WTC11 (cell line): ENCODE results near the gene BTBD10. TPM values are rescaled to one million over a fixed set of nuclear protein-coding genes. Genes with fewer than 3 reads are reported as not detected.

Experiments
- ATAC-seq: fragments of 200-7000 bp; cut with Tn5 transposase; 2 replicates; pipeline ENCODE4 v1.10.0; 2021; ENCODE audit warnings: mild to moderate bottlenecking, moderate library complexity
- CTCF ChIA-PET: fragments of 300-600 bp; sonication (Branson Sonifier 250); formaldehyde crosslinking; loops from one replicate; lab custom pipeline; 2021; ENCODE audit warnings: antibody characterized with exemption; lab: Charles Lee
- POLR2A ChIA-PET: fragments of 350-600 bp; sonication (Branson Sonifier 250); formaldehyde crosslinking; loops from one replicate; lab custom pipeline; 2021; ENCODE audit warnings: antibody characterized with exemption; lab: Charles Lee
- DNase-seq: peaks from one replicate; pipeline ENCODE4 v3.0.0; 2021; ENCODE audit warnings: low spot score
- H3K27ac Mint-ChIP-seq: 2 replicates; pipeline ENCODE4 v1.8.0; 2021; ENCODE audit warnings: mixed read lengths
- H3K27me3 Mint-ChIP-seq: 2 replicates; pipeline ENCODE4 v1.8.0; 2021; ENCODE audit warnings: low read depth, mild to moderate bottlenecking, moderate library complexity, mixed read lengths
- H3K36me3 Mint-ChIP-seq: 2 replicates; pipeline ENCODE4 v1.8.0; 2021; ENCODE audit warnings: mixed read lengths
- H3K4me1 Mint-ChIP-seq: 2 replicates; pipeline ENCODE4 v1.8.0; 2022; ENCODE audit warnings: mixed read lengths
- H3K4me3 Mint-ChIP-seq: 2 replicates; pipeline ENCODE4 v1.8.0; 2021; ENCODE audit warnings: mild to moderate bottlenecking, moderate library complexity, mixed read lengths
- H3K9me3 Mint-ChIP-seq: 2 replicates; pipeline ENCODE4 v1.8.0; 2021; ENCODE audit warnings: mixed read lengths
- CBFB ChIP-seq: sonication (generic); formaldehyde crosslinking; IDR thresholded peaks from 2 replicates; pipeline ENCODE4 v1.8.1; 2022; ENCODE audit warnings: mild to moderate bottlenecking, low read depth, missing genetic modification reagents
- ELF4 ChIP-seq: sonication (generic); formaldehyde crosslinking; IDR thresholded peaks from 2 replicates; pipeline ENCODE4 v1.8.1; 2022; ENCODE audit warnings: low read depth, mild to moderate bottlenecking, moderate library complexity, missing genetic modification reagents
- ESRRA ChIP-seq: sonication (generic); formaldehyde crosslinking; IDR thresholded peaks from 2 replicates; pipeline ENCODE4 v1.8.1; 2022; ENCODE audit warnings: mild to moderate bottlenecking, missing genetic modification reagents, borderline replicate concordance
- ETV6 ChIP-seq: sonication (generic); formaldehyde crosslinking; IDR thresholded peaks from 2 replicates; pipeline ENCODE4 v1.8.1; 2022; ENCODE audit warnings: mild to moderate bottlenecking, missing genetic modification reagents
- FOXP1 ChIP-seq: sonication (generic); formaldehyde crosslinking; IDR thresholded peaks from 2 replicates; pipeline ENCODE4 v1.8.0; 2022; ENCODE audit warnings: missing genetic modification reagents, mild to moderate bottlenecking, moderate library complexity, borderline replicate concordance
- IRF2 ChIP-seq: sonication (generic); formaldehyde crosslinking; IDR thresholded peaks from 2 replicates; pipeline ENCODE4 v1.8.0; 2022; ENCODE audit warnings: low read depth, missing genetic modification reagents, borderline replicate concordance
- KAT7 ChIP-seq: sonication (generic); formaldehyde crosslinking; IDR thresholded peaks from 2 replicates; pipeline ENCODE4 v1.8.1; 2023; ENCODE audit warnings: missing genetic modification reagents, mild to moderate bottlenecking, borderline replicate concordance
- NFE2L1 ChIP-seq: sonication (generic); formaldehyde crosslinking; IDR thresholded peaks from 2 replicates; pipeline ENCODE4 v1.8.1; 2023; ENCODE audit warnings: missing genetic modification reagents
- RORB ChIP-seq: fragments of 250-450 bp; sonication (Bioruptor Pico); IDR thresholded peaks from 2 replicates; pipeline ENCODE4 v1.9.0; 2021; ENCODE audit warnings: mild to moderate bottlenecking
- SMAD4 ChIP-seq: sonication (generic); formaldehyde crosslinking; IDR thresholded peaks from 2 replicates; pipeline ENCODE4 v1.8.0; 2022; ENCODE audit warnings: mild to moderate bottlenecking, missing genetic modification reagents
- SOX15 ChIP-seq: fragments of 250-450 bp; sonication (Bioruptor Pico); IDR thresholded peaks from 2 replicates; pipeline ENCODE4 v1.9.0; 2021; ENCODE audit warnings: mild to moderate bottlenecking
- TEAD1 ChIP-seq: sonication (generic); formaldehyde crosslinking; IDR thresholded peaks from 2 replicates; pipeline ENCODE4 v1.8.0; 2022; ENCODE audit warnings: mild to moderate bottlenecking, missing genetic modification reagents
- TP53 ChIP-seq: sonication (generic); formaldehyde crosslinking; IDR thresholded peaks from 2 replicates; pipeline ENCODE4 v1.8.1; 2023; ENCODE audit warnings: mild to moderate bottlenecking, missing genetic modification reagents
- ZNF121 ChIP-seq: sonication (generic); formaldehyde crosslinking; IDR thresholded peaks from 2 replicates; pipeline ENCODE4 v1.8.0; 2023; ENCODE audit warnings: missing genetic modification reagents
- ZNF138 ChIP-seq: sonication (generic); formaldehyde crosslinking; conservative IDR thresholded peaks from 2 replicates; pipeline ENCODE4 v1.8.1; 2022; ENCODE audit warnings: mild to moderate bottlenecking, moderate library complexity, missing genetic modification reagents
- ZNF416 ChIP-seq: fragments of 250-450 bp; sonication (Bioruptor Pico); IDR thresholded peaks from 2 replicates; pipeline ENCODE4 v1.9.0; 2021; ENCODE audit warnings: mild to moderate bottlenecking, inconsistent platforms
- total RNA-seq: library from RNA; stranded (reverse); gene quantifications from 3 replicates; pipeline ENCODE4 v1.2.3, GENCODE V29; 2021
- TF ChIP-seq, protein P1 (sequence below): fragments of 200-600 bp; IDR thresholded peaks from 2 replicates; pipeline ENCODE4 v1.8.0; 2022; ENCODE audit warnings: antibody characterized with exemption
- TF ChIP-seq, protein P2 (sequence below): sonication (generic); formaldehyde crosslinking; IDR thresholded peaks from 2 replicates; pipeline ENCODE4 v1.8.0; 2022; ENCODE audit warnings: mild to moderate bottlenecking, missing genetic modification reagents
- TF ChIP-seq, protein P3 (sequence below): sonication (generic); formaldehyde crosslinking; IDR thresholded peaks from 2 replicates; pipeline ENCODE4 v1.8.1; 2022; ENCODE audit warnings: low read depth, missing genetic modification reagents, borderline replicate concordance
- TF ChIP-seq, protein P4 (sequence below): fragments of 250-450 bp; sonication (Bioruptor Pico); IDR thresholded peaks from 2 replicates; pipeline ENCODE4 v1.9.0; 2021; ENCODE audit warnings: mild to moderate bottlenecking
- TF ChIP-seq, protein P5 (sequence below): sonication (generic); formaldehyde crosslinking; IDR thresholded peaks from 2 replicates; pipeline ENCODE4 v1.8.1; 2022; ENCODE audit warnings: low read depth, mild to moderate bottlenecking, moderate library complexity, missing genetic modification reagents, borderline replicate concordance
- TF ChIP-seq, protein P6 (sequence below): sonication (generic); formaldehyde crosslinking; IDR thresholded peaks from 2 replicates; pipeline ENCODE4 v1.8.1; 2023; ENCODE audit warnings: mild to moderate bottlenecking, missing genetic modification reagents, moderate library complexity
- TF ChIP-seq, protein P7 (sequence below): fragments of 250-450 bp; sonication (Bioruptor Pico); IDR thresholded peaks from 2 replicates; pipeline ENCODE4 v1.8.0; 2021; ENCODE audit warnings: mild to moderate bottlenecking
- TF ChIP-seq, protein P8 (sequence below): sonication (generic); formaldehyde crosslinking; IDR thresholded peaks from 2 replicates; pipeline ENCODE4 v1.8.1; 2023; ENCODE audit warnings: mild to moderate bottlenecking, missing genetic modification reagents

BTBD10 gene
- total RNA-seq, 1 experiment from 2014 or later: 19.4 TPM

DNA sequence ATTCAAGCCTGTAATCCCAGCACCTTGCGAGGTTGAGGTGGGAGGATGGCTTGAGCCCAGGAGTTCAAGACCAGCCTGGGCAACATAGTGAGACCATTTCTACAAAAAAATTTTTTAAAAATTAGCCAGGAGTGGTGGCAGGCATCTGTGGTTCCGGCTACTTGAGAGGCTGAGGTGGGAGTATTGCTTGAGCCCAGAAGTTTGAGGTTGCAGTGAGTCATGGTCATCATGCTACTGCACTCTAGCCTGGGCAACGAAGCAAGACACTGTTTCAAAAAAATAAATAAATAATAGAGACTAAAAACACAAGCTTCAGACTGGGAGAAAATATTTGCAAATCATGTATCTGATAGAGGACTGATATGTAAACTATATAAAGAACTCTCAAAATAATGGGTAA is 33.2 kb downstream of the BTBD10 start:
- DNase-seq (no peak), ATAC-seq (no peak)
- Mint-ChIP-seq H3K4me1 (peaks cover 15% of the 10 kb centered on the region), H3K27ac (no peak overlapping the region), H3K9me3 (peaks cover 45% of the 10 kb centered on the region), H3K27me3 (no peaks in the 10 kb centered on the region), H3K4me3 (no peak overlapping the region), H3K36me3 (peaks cover 32% of the 10 kb centered on the region)
- POLR2A ChIA-PET: no interaction called here
- CTCF ChIA-PET: no interaction called here
- no peak for TF ChIP-seq ZNF416
- TF ChIP-seq, protein P1, sequence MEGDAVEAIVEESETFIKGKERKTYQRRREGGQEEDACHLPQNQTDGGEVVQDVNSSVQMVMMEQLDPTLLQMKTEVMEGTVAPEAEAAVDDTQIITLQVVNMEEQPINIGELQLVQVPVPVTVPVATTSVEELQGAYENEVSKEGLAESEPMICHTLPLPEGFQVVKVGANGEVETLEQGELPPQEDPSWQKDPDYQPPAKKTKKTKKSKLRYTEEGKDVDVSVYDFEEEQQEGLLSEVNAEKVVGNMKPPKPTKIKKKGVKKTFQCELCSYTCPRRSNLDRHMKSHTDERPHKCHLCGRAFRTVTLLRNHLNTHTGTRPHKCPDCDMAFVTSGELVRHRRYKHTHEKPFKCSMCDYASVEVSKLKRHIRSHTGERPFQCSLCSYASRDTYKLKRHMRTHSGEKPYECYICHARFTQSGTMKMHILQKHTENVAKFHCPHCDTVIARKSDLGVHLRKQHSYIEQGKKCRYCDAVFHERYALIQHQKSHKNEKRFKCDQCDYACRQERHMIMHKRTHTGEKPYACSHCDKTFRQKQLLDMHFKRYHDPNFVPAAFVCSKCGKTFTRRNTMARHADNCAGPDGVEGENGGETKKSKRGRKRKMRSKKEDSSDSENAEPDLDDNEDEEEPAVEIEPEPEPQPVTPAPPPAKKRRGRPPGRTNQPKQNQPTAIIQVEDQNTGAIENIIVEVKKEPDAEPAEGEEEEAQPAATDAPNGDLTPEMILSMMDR: no peak
- no peak for TF ChIP-seq FOXP1 (CRISPR knock-in tag)
- TF ChIP-seq, protein P2, sequence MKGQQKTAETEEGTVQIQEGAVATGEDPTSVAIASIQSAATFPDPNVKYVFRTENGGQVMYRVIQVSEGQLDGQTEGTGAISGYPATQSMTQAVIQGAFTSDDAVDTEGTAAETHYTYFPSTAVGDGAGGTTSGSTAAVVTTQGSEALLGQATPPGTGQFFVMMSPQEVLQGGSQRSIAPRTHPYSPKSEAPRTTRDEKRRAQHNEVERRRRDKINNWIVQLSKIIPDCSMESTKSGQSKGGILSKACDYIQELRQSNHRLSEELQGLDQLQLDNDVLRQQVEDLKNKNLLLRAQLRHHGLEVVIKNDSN (CRISPR knock-in tag): no peak
- TF ChIP-seq KAT7 (CRISPR knock-in tag): no peak
- no peak for TF ChIP-seq TEAD1 (CRISPR knock-in tag)
- no peak for TF ChIP-seq CBFB (CRISPR knock-in tag)
- TF ChIP-seq SMAD4 (CRISPR knock-in tag): no peak

DNA sequence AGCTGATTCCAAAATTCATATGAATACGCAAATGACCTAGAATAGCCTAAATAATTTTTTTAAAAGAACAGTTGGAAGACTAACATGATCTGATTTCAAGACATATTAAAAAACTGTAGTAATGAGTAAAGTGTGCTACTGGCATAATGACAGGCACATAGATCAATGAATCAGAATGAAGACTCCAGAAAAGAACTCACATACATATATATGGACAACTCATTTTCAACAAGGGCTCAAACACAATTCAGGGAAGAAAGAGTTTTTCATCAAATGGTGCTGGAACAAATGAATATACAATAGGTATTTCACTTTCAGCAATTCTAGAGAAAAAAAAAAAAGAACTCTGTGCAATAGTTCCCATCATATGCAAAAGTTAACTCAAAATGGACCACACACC is 33.7 kb downstream of the BTBD10 start:
- no peak for DNase-seq
- no peak for ATAC-seq
- H3K27ac Mint-ChIP-seq: no peak overlapping the region
- H3K36me3 Mint-ChIP-seq: peaks cover 32% of the 10 kb centered on the region
- POLR2A ChIA-PET: no interaction called here
- peaks cover 10% of the 10 kb centered on the region for H3K4me1 Mint-ChIP-seq
- peaks cover 45% of the 10 kb centered on the region for H3K9me3 Mint-ChIP-seq
- H3K4me3 Mint-ChIP-seq: no peak overlapping the region
- CTCF ChIA-PET: no interaction called here
- H3K27me3 Mint-ChIP-seq: no peaks in the 10 kb centered on the region
- TF ChIP-seq, protein P3, sequence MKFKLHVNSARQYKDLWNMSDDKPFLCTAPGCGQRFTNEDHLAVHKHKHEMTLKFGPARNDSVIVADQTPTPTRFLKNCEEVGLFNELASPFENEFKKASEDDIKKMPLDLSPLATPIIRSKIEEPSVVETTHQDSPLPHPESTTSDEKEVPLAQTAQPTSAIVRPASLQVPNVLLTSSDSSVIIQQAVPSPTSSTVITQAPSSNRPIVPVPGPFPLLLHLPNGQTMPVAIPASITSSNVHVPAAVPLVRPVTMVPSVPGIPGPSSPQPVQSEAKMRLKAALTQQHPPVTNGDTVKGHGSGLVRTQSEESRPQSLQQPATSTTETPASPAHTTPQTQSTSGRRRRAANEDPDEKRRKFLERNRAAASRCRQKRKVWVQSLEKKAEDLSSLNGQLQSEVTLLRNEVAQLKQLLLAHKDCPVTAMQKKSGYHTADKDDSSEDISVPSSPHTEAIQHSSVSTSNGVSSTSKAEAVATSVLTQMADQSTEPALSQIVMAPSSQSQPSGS (CRISPR knock-in tag): no peak
- TF ChIP-seq ELF4 (CRISPR knock-in tag) (no peak), TP53 (no peak), ZNF121 (CRISPR knock-in tag) (no peak), ETV6 (CRISPR knock-in tag) (no peak), ZNF138 (CRISPR knock-in tag) (no peak), RORB (CRISPR knock-in tag) (no peak), SOX15 (CRISPR knock-in tag) (no peak), ESRRA (no peak), NFE2L1 (CRISPR knock-in tag) (no peak), IRF2 (CRISPR knock-in tag) (no peak)
- TF ChIP-seq, protein P4, sequence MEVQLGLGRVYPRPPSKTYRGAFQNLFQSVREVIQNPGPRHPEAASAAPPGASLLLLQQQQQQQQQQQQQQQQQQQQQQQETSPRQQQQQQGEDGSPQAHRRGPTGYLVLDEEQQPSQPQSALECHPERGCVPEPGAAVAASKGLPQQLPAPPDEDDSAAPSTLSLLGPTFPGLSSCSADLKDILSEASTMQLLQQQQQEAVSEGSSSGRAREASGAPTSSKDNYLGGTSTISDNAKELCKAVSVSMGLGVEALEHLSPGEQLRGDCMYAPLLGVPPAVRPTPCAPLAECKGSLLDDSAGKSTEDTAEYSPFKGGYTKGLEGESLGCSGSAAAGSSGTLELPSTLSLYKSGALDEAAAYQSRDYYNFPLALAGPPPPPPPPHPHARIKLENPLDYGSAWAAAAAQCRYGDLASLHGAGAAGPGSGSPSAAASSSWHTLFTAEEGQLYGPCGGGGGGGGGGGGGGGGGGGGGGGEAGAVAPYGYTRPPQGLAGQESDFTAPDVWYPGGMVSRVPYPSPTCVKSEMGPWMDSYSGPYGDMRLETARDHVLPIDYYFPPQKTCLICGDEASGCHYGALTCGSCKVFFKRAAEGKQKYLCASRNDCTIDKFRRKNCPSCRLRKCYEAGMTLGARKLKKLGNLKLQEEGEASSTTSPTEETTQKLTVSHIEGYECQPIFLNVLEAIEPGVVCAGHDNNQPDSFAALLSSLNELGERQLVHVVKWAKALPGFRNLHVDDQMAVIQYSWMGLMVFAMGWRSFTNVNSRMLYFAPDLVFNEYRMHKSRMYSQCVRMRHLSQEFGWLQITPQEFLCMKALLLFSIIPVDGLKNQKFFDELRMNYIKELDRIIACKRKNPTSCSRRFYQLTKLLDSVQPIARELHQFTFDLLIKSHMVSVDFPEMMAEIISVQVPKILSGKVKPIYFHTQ (CRISPR knock-in tag): no peak
- TF ChIP-seq, protein P5, sequence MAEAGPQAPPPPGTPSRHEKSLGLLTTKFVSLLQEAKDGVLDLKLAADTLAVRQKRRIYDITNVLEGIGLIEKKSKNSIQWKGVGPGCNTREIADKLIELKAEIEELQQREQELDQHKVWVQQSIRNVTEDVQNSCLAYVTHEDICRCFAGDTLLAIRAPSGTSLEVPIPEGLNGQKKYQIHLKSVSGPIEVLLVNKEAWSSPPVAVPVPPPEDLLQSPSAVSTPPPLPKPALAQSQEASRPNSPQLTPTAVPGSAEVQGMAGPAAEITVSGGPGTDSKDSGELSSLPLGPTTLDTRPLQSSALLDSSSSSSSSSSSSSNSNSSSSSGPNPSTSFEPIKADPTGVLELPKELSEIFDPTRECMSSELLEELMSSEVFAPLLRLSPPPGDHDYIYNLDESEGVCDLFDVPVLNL: no peak
- TF ChIP-seq, protein P6, sequence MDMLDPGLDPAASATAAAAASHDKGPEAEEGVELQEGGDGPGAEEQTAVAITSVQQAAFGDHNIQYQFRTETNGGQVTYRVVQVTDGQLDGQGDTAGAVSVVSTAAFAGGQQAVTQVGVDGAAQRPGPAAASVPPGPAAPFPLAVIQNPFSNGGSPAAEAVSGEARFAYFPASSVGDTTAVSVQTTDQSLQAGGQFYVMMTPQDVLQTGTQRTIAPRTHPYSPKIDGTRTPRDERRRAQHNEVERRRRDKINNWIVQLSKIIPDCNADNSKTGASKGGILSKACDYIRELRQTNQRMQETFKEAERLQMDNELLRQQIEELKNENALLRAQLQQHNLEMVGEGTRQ (CRISPR knock-in tag): no peak
- TF ChIP-seq, protein P7, sequence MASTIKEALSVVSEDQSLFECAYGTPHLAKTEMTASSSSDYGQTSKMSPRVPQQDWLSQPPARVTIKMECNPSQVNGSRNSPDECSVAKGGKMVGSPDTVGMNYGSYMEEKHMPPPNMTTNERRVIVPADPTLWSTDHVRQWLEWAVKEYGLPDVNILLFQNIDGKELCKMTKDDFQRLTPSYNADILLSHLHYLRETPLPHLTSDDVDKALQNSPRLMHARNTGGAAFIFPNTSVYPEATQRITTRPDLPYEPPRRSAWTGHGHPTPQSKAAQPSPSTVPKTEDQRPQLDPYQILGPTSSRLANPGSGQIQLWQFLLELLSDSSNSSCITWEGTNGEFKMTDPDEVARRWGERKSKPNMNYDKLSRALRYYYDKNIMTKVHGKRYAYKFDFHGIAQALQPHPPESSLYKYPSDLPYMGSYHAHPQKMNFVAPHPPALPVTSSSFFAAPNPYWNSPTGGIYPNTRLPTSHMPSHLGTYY (CRISPR knock-in tag): no peak
- TF ChIP-seq, protein P8, sequence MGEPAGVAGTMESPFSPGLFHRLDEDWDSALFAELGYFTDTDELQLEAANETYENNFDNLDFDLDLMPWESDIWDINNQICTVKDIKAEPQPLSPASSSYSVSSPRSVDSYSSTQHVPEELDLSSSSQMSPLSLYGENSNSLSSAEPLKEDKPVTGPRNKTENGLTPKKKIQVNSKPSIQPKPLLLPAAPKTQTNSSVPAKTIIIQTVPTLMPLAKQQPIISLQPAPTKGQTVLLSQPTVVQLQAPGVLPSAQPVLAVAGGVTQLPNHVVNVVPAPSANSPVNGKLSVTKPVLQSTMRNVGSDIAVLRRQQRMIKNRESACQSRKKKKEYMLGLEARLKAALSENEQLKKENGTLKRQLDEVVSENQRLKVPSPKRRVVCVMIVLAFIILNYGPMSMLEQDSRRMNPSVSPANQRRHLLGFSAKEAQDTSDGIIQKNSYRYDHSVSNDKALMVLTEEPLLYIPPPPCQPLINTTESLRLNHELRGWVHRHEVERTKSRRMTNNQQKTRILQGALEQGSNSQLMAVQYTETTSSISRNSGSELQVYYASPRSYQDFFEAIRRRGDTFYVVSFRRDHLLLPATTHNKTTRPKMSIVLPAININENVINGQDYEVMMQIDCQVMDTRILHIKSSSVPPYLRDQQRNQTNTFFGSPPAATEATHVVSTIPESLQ (CRISPR knock-in tag): no peak
